ENCODE results near the gene NAV2.

Gene NAV2

GRCh38 chr11:20037396-20038153 is 324.9 kb downstream of the NAV2 start:
- Histone ChIP-seq H3K4me3 (ENCODE audit: low read length) (no peak overlapping the region), H3F3A (ENCODE audit: insufficient read depth, low read length) (no peaks in the 10 kb centered on the region), H3K79me2 (ENCODE audit: low read length) (no peaks in the 10 kb centered on the region), H3K4me2 (ENCODE audit: low read depth, low read length) (no peak overlapping the region), H3K9ac (ENCODE audit: low read length) (no peak overlapping the region), H4K20me1 (ENCODE audit: insufficient read depth, low read length) (no peaks in the 10 kb centered on the region), H2AFZ (ENCODE audit: low read length) (no peak overlapping the region), H3K9me2 (replicated peaks; ENCODE audit: insufficient read depth, low read length) (no peaks in the 10 kb centered on the region), H3K9me3 (replicated peaks; ENCODE audit: insufficient read depth, low read length) (no peaks in the 10 kb centered on the region), H3K36me3 (replicated peaks; ENCODE audit: insufficient read depth, low read length) (no peaks in the 10 kb centered on the region), H3K27ac (ENCODE audit: low read length) (no peak overlapping the region), H3K27me3 (replicated peaks; ENCODE audit: insufficient read depth, low read length) (no peaks in the 10 kb centered on the region), H3K4me1 (ENCODE audit: low read length) (no peaks in the 10 kb centered on the region)
- TF ChIP-seq EZH2phosphoT487 (IDR thresholded peaks at IDR 0.05; ENCODE audit: low read length) (no peak), EZH2 (optimal IDR thresholded peaks at IDR 0.05; ENCODE audit: low read depth, low read length) (no peak)
- TF ChIP-seq, protein P1, sequence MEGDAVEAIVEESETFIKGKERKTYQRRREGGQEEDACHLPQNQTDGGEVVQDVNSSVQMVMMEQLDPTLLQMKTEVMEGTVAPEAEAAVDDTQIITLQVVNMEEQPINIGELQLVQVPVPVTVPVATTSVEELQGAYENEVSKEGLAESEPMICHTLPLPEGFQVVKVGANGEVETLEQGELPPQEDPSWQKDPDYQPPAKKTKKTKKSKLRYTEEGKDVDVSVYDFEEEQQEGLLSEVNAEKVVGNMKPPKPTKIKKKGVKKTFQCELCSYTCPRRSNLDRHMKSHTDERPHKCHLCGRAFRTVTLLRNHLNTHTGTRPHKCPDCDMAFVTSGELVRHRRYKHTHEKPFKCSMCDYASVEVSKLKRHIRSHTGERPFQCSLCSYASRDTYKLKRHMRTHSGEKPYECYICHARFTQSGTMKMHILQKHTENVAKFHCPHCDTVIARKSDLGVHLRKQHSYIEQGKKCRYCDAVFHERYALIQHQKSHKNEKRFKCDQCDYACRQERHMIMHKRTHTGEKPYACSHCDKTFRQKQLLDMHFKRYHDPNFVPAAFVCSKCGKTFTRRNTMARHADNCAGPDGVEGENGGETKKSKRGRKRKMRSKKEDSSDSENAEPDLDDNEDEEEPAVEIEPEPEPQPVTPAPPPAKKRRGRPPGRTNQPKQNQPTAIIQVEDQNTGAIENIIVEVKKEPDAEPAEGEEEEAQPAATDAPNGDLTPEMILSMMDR (IDR thresholded peaks at IDR 0.05; ENCODE audit: low read length) = no peak
- no peak for DNase-seq

- Histone ChIP-seq H3K27ac (ENCODE audit: low read length) (no peak overlapping the region), H3K4me2 (ENCODE audit: low read depth, low read length) (no peak overlapping the region), H3K4me1 (ENCODE audit: low read length) (no peaks in the 10 kb centered on the region), H3K9ac (ENCODE audit: low read length) (no peak overlapping the region), H3F3A (ENCODE audit: insufficient read depth, low read length) (no peaks in the 10 kb centered on the region), H4K20me1 (ENCODE audit: insufficient read depth, low read length) (no peaks in the 10 kb centered on the region), H3K79me2 (ENCODE audit: low read length) (no peaks in the 10 kb centered on the region), H3K4me3 (ENCODE audit: low read length) (no peak overlapping the region), H3K27me3 (replicated peaks; ENCODE audit: insufficient read depth, low read length) (no peaks in the 10 kb centered on the region), H3K36me3 (replicated peaks; ENCODE audit: insufficient read depth, low read length) (no peaks in the 10 kb centered on the region), H2AFZ (ENCODE audit: low read length) (no peak overlapping the region), H3K9me2 (replicated peaks; ENCODE audit: insufficient read depth, low read length) (no peaks in the 10 kb centered on the region), H3K9me3 (replicated peaks; ENCODE audit: insufficient read depth, low read length) (no peaks in the 10 kb centered on the region)
- DNase-seq = no peak
- TF ChIP-seq EZH2 (optimal IDR thresholded peaks at IDR 0.05; ENCODE audit: low read depth, low read length) = no peak
- TF ChIP-seq, protein P1 (IDR thresholded peaks at IDR 0.05; ENCODE audit: low read length) = no peak
- TF ChIP-seq EZH2phosphoT487 (IDR thresholded peaks at IDR 0.05; ENCODE audit: low read length) = no peak
Measured at GRCh38 chr11:20038412-20038811, 325.8 kb downstream of the NAV2 start.

DNA sequence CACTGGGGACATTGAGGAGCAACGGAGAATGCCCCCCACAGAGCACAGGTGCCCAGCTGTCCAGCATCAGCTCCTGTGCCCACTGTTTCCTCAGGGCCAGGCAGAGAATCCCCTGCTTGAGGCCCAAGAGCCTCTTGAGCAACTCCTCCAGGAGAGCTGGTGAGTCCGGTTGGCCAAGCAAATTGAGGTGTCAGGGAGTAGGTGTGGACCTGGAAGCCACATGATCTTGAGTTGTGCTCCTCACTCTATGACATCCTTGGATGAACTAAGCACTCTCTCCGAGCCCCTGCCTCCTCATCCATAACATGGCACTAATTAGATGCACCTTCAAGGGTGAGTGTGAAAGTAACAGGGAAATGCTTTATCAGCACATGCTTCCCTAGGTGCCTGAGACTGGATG is 326.3 kb downstream of the NAV2 start:
- Histone ChIP-seq H3K36me3 (replicated peaks; ENCODE audit: insufficient read depth, low read length) (no peaks in the 10 kb centered on the region), H3K4me3 (ENCODE audit: low read length) (no peak overlapping the region), H2AFZ (ENCODE audit: low read length) (no peak overlapping the region), H3K27ac (ENCODE audit: low read length) (no peak overlapping the region), H3K9me3 (replicated peaks; ENCODE audit: insufficient read depth, low read length) (no peaks in the 10 kb centered on the region), H4K20me1 (ENCODE audit: insufficient read depth, low read length) (no peaks in the 10 kb centered on the region), H3F3A (ENCODE audit: insufficient read depth, low read length) (no peaks in the 10 kb centered on the region), H3K27me3 (replicated peaks; ENCODE audit: insufficient read depth, low read length) (no peaks in the 10 kb centered on the region), H3K4me2 (ENCODE audit: low read depth, low read length) (no peak overlapping the region), H3K9ac (ENCODE audit: low read length) (no peak overlapping the region), H3K4me1 (ENCODE audit: low read length) (no peaks in the 10 kb centered on the region), H3K79me2 (ENCODE audit: low read length) (no peaks in the 10 kb centered on the region), H3K9me2 (replicated peaks; ENCODE audit: insufficient read depth, low read length) (no peaks in the 10 kb centered on the region)
- TF ChIP-seq EZH2phosphoT487 (IDR thresholded peaks at IDR 0.05; ENCODE audit: low read length) (no peak), EZH2 (optimal IDR thresholded peaks at IDR 0.05; ENCODE audit: low read depth, low read length) (no peak)
- TF ChIP-seq, protein P1 (IDR thresholded peaks at IDR 0.05; ENCODE audit: low read length) = no peak
- no peak for DNase-seq
